Prostate gland (tissue), 2 donors: Measurements from ENCODE around the gene ACVR2A. TPM values are rescaled to one million over a fixed set of nuclear protein-coding genes. Genes with fewer than 3 reads are reported as not detected.

ENCODE experiments used
- DNase-seq: peaks from one replicate; pipeline ENCODE4 v3.0.0-alpha.2; 2019; ENCODE audit warnings: low spot score
- H3K27ac ChIP-seq, 2 donors: fragments of 200-600 bp; sonication (generic); 2 replicates each; pipeline ENCODE4 v1.5.1; 2017 to 2019
- H3K27me3 ChIP-seq: fragments of 200-600 bp; sonication (generic); replicated peaks from 2 replicates; pipeline ENCODE4 v1.5.1; 2019; ENCODE audit not compliant: insufficient read depth
- H3K36me3 ChIP-seq, 2 donors: fragments of 200-600 bp; sonication (generic); 1 replicate in 1 of 2; 2 replicates in 1 of 2; pipeline versions ENCODE4 v1.5.1 to v1.8.1; 2017 to 2019
- H3K4me1 ChIP-seq: fragments of 200-600 bp; sonication (generic); replicated peaks from 2 replicates; pipeline ENCODE4 v1.5.1; 2019
- H3K4me3 ChIP-seq, 2 donors: fragments of 200-600 bp; sonication (generic); 2 replicates each; pipeline ENCODE4 v1.5.1; 2017 to 2019
- H3K9me3 ChIP-seq: fragments of 200-600 bp; sonication (generic); 2 replicates; pipeline ENCODE4 v1.5.1; 2017
- CTCF ChIP-seq, 4 experiments: fragments of 200-600 bp in 2 of 4; fragments of 450-650 bp in 2 of 4; sonication (generic) in 2 of 4; IDR thresholded peaks; 1 replicate in 3 of 4; 2 replicates in 1 of 4; pipeline ENCODE4 v1.5.1; 2016 to 2019; ENCODE audit warnings: antibody characterized with exemption in 4 of 4, mild to moderate bottlenecking in 2 of 4, moderate library complexity in 2 of 4
- POLR2A ChIP-seq: fragments of 450-650 bp; IDR thresholded peaks from one replicate; pipeline ENCODE4 v1.6.1; 2016; ENCODE audit warnings: antibody characterized with exemption, mild to moderate bottlenecking
- POLR2AphosphoS5 ChIP-seq: sonication (generic); formaldehyde crosslinking; IDR thresholded peaks from one replicate; pipeline ENCODE4 v1.6.1; 2017; ENCODE audit warnings: antibody characterized with exemption
- WGBS: methylation state at CpG from one replicate; pipeline ENCODE4 v1.1.5; 2018; 5-methylcytosine and 5-hydroxymethylcytosine counted together
- intact Hi-C: fragments of 100-400 bp; cut with DNase I; formaldehyde crosslinking; loops from one replicate; pipeline ENCODE4 v1.14.2; 2022
- total RNA-seq, 2 donors: library from RNA; depleted of rRNA; stranded (reverse); fragments of >200 nt; gene quantifications; one replicate each; pipeline ENCODE4 v1.1.0, GENCODE V29; 2016

The ACVR2A gene
- total RNA-seq, 2 donors from 2014 or later, result 18.3 to 25.8 TPM

GRCh38 chr2:147913701-147914480, 69.1 kb downstream of the ACVR2A start:
- Histone ChIP-seq H3K27me3 (no peaks in the 10 kb centered on the region), H3K4me1 (no peaks in the 10 kb centered on the region), H3K4me3 (no peak overlapping the region), H3K9me3 (no peaks in the 10 kb centered on the region), H3K36me3 (no peaks in the 10 kb centered on the region), H3K27ac (no peak overlapping the region)
- WGBS, result 43% methylated on average over 3 of the region's 3 CpGs
- intact Hi-C loops, result loop anchor here (5.0 to 10.0 kb wide), 4 partner anchors 69 to 1179 kb away; partner anchors contain the start of gene ACVR2A
- DNase-seq, result no peak
- no peak for TF ChIP-seq POLR2A
- TF ChIP-seq POLR2AphosphoS5, result no peak

- H3K4me1 ChIP-seq, result no peaks in the 10 kb centered on the region
- intact Hi-C loops, result loop anchor here (10.0 kb wide), 3 partner anchors 71 to 1181 kb away; partner anchors contain the start of gene ACVR2A
- H3K36me3 ChIP-seq, result no peaks in the 10 kb centered on the region
- no peak overlapping the region for H3K4me3 ChIP-seq
- DNase-seq, result no peak
- H3K9me3 ChIP-seq, result no peaks in the 10 kb centered on the region
- 79% methylated on average over 2 of the region's 2 CpGs for WGBS
- H3K27ac ChIP-seq, result no peak overlapping the region
- H3K27me3 ChIP-seq, result no peaks in the 10 kb centered on the region
- TF ChIP-seq POLR2AphosphoS5 (no peak), CTCF (IDR thresholded peaks at IDR 0.05) (no peak)
Measured at GRCh38 chr2:147916067-147916466, 71.2 kb downstream of the ACVR2A start.

- Histone ChIP-seq H3K4me1 (no peaks in the 10 kb centered on the region), H3K27me3 (no peaks in the 10 kb centered on the region), H3K36me3 (no peaks in the 10 kb centered on the region), H3K4me3 (no peak overlapping the region), H3K9me3 (no peaks in the 10 kb centered on the region), H3K27ac (no peak overlapping the region)
- intact Hi-C loops, result loop anchor here (10.0 kb wide), 3 partner anchors 72 to 1182 kb away; partner anchors contain the start of gene ACVR2A
- TF ChIP-seq POLR2AphosphoS5, result no peak
- no peak for TF ChIP-seq POLR2A
- TF ChIP-seq CTCF (IDR thresholded peaks at IDR 0.05), result no peak
- no peak for DNase-seq
- WGBS, result 87% methylated on average over 4 of the region's 4 CpGs
Measured at GRCh38 chr2:147916723-147917122, 71.9 kb downstream of the ACVR2A start.

GRCh38 chr2:147917161-147917560, 72.3 kb downstream of the ACVR2A start:
- intact Hi-C loops, result loop anchor here (10.0 kb wide), 3 partner anchors 72 to 1182 kb away; partner anchors contain the start of gene ACVR2A
- Histone ChIP-seq H3K27ac (no peak overlapping the region), H3K27me3 (no peaks in the 10 kb centered on the region), H3K4me1 (no peaks in the 10 kb centered on the region), H3K36me3 (no peaks in the 10 kb centered on the region), H3K9me3 (no peaks in the 10 kb centered on the region), H3K4me3 (no peak overlapping the region)
- no peak for DNase-seq
- TF ChIP-seq POLR2A, result no peak
- TF ChIP-seq CTCF (IDR thresholded peaks at IDR 0.05), result no peak
- no peak for TF ChIP-seq POLR2AphosphoS5
- 49% methylated on average over 4 of the region's 4 CpGs for WGBS

- H3K4me3 ChIP-seq, result no peak overlapping the region
- H3K36me3 ChIP-seq, result no peaks in the 10 kb centered on the region
- DNase-seq, result no peak
- no peaks in the 10 kb centered on the region for H3K9me3 ChIP-seq
- intact Hi-C loops, result no loop called here
- TF ChIP-seq POLR2A (no peak), POLR2AphosphoS5 (no peak), CTCF (IDR thresholded peaks at IDR 0.05) (no peak)
- no peaks in the 10 kb centered on the region for H3K27me3 ChIP-seq
- WGBS, result 26% methylated on average over 3 of the region's 3 CpGs
- H3K27ac ChIP-seq, result no peak overlapping the region
- H3K4me1 ChIP-seq, result no peaks in the 10 kb centered on the region
Measured at GRCh38 chr2:147923846-147924245, 79.0 kb downstream of the ACVR2A start.
